Activated CD8-positive, alpha-beta memory T cell treated with anti-CD3 and anti-CD28 coated beads for 36 hours (primary cell): ENCODE data around the gene KLF12. TPM values are rescaled to one million over a fixed set of nuclear protein-coding genes. Genes with fewer than 3 reads are reported as not detected.

Experiments
- CTCF ChIA-PET: fragments of 350-600 bp; sonication (Branson Sonifier 250); formaldehyde crosslinking; loops from one replicate; lab custom pipeline; 2021; ENCODE audit warnings: antibody characterized with exemption; lab: Charles Lee
- POLR2A ChIA-PET: fragments of 350-600 bp; sonication (Branson Sonifier 250); formaldehyde crosslinking; loops from one replicate; lab custom pipeline; 2021; ENCODE audit warnings: antibody characterized with exemption; lab: Charles Lee
- total RNA-seq, 2 experiments: library from RNA; stranded (reverse); gene quantifications; one replicate each; pipeline ENCODE4 v1.2.3, GENCODE V29; 2021

Gene KLF12
- total RNA-seq, 2 experiments from 2014 or later, result 21.2 to 23.0 TPM

DNA sequence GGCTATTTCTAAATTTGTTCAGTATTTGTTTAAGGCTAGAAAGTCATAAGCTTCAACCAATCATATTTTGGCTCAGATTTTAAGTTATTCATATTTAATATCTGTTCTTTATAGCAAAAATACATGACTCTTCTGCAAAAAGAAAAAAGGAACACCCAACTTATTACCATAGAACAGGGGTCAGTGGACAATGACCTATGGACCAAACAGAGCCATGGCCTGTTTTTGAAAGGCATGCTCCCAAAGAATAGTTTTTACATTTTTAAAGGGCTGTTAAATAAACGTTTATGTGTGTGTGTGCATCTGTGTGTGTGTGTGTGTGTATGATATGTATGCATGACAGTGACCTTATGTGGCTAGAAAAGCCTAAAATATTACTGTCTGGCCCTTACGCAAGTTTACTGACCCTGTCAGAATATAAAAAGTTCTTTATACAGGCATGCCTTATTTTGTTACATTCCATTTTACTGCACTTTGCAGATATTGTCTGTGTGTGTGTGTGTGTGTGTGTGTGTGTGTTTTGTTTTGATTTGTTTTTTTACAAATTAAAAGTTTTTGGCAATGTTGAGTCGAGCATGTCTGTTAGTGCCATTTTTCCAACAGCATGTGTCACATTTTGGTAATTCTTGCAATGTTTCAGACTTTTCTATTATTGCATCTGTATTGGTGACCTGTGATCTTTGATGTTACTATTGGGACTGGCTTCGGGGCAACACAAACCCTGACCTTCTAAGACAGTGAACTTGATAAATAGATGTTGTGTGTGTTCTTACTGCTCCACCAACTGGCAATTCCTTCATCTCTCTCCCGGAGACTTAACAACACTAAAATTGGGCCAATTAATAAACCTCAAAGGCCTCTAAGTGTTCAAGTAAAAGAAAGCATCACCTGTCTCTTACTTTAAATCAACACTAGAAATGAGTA, 22.0 kb downstream of the KLF12 start:
- ChIA-PET CTCF (interaction anchor here (0.5 kb wide), 1 partner anchor 167 kb away, joined by 5 read pairs; no protein-coding TSS in a partner anchor), POLR2A (no interaction called here)

- ChIA-PET POLR2A (no interaction called here), CTCF (interaction anchor here (0.5 kb wide), 1 partner anchor 166 kb away, joined by 5 read pairs; no protein-coding TSS in a partner anchor)
Observed at GRCh38 chr13:74111399-74111798, 22.8 kb downstream of the KLF12 start.

GRCh38 chr13:74110053-74110452, 24.2 kb downstream of the KLF12 start:
- CTCF ChIA-PET, result no interaction called here

GRCh38 chr13:74107598-74107997, 26.6 kb downstream of the KLF12 start:
- ChIA-PET POLR2A (no interaction called here), CTCF (no interaction called here)

More at GRCh38 chr13:74110053-74110452, 24.2 kb downstream of the KLF12 start:
- POLR2A ChIA-PET, result interaction anchor here (0.6 kb wide), 1 partner anchor 52 kb away, joined by 6 read pairs; no protein-coding TSS in a partner anchor

- POLR2A ChIA-PET, result no interaction called here
- CTCF ChIA-PET, result no interaction called here
Observed at GRCh38 chr13:74105871-74106270, 28.3 kb downstream of the KLF12 start.

- POLR2A ChIA-PET, result no interaction called here
Observed at GRCh38 chr13:74104661-74105275, 29.4 kb downstream of the KLF12 start.

DNA sequence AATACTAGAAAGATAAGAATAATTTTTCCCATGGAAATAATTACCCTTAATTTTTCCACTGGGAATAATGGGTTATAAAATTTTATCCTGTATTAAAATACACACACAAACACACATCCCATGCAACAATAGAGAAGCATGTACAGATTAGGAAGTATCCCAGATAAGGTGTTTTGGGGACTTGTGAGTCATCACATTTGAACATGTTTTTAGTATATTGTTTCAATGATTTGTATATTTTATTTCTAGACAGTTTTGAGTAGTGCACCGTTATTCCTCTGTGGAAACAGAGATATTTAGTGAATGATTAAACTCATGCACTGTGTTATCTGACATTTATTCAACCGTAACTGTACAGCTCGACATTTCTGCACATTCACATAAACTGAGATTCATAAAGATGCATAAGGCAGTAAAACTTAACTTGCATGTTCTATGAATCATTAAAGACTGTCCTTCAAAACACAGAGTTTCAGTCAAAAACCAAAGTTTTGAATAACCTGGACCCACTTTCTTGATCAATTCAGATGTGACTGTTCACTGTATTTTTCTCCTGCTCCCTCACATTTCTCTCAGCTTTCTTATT, 30.1 kb downstream of the KLF12 start:
- CTCF ChIA-PET, result no interaction called here
- POLR2A ChIA-PET, result no interaction called here

More at GRCh38 chr13:74104661-74105275, 29.4 kb downstream of the KLF12 start:
- CTCF ChIA-PET, result no interaction called here

DNA sequence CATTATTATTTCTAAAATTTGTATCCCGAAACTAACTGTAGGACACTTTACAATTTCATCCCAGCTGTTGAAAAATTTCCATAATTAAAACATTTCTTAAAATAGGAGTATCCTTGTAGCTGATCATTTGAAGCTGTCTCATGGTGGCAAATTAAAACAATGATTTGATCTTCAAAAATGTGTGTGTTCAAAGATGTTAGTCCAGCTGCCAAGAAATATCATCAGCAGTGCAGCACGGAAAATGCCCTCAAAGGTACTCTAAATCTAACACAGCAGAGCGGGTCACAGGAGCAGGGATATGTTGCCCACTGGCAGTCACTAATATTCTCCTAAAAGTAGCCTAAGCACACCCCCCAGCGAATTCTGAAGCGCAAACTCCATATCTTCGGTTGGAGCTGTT, 31.0 kb downstream of the KLF12 start:
- POLR2A ChIA-PET, result no interaction called here
- CTCF ChIA-PET, result no interaction called here

DNA sequence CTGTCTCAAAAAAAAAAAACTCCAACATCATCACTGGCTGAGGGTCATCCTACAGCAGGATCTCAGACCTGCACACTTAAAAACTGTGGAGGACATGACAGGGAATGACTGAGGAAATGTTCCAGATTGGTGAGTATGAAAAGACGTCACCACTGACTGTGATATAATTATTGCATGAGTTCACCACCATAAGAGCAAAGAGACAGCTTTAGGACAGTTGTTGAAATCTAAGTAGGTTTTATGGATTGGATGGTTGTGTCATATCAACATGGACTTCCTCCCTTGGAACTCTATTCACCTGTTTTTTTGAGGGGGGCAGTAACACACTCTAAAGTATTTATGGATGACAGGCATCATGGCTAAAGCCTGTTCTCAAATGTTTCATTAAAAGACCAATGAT, 31.5 kb downstream of the KLF12 start:
- CTCF ChIA-PET, result interaction anchor here (1.3 kb wide), 1 partner anchor 18 kb away, joined by 3 read pairs; no protein-coding TSS in a partner anchor
- POLR2A ChIA-PET, result no interaction called here

GRCh38 chr13:74101436-74101835, 32.8 kb downstream of the KLF12 start:
- ChIA-PET CTCF (interaction anchor here (1.3 kb wide), 1 partner anchor 17 kb away, joined by 3 read pairs; no protein-coding TSS in a partner anchor), POLR2A (no interaction called here)

- ChIA-PET POLR2A (no interaction called here), CTCF (no interaction called here)
Observed at GRCh38 chr13:74098077-74098476, 36.1 kb downstream of the KLF12 start.

GRCh38 chr13:74097116-74097515, 37.1 kb downstream of the KLF12 start:
- CTCF ChIA-PET, result interaction anchor here (1.0 kb wide), 1 partner anchor 57 kb away, joined by 3 read pairs; no protein-coding TSS in a partner anchor
- POLR2A ChIA-PET, result no interaction called here

DNA sequence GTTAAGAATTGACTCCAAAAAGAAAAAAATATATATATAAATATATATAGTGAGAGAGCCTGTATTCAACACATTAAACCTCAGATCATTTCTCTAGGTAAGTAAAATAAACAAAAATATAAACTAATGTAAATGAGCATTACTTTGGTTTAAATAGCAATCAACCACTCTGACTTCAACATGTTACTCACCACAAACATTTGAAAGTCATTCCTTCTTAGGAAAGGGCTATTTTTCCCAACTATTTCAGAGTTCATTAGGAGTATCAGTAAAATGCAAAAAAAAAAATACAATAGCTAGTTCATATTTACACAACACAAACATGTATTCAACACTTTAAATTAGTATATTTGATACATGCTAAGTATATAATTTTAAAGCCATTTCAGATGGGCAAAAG, 40.5 kb downstream of the KLF12 start:
- CTCF ChIA-PET, result no interaction called here
- POLR2A ChIA-PET, result interaction anchor here (0.7 kb wide), 1 partner anchor 37 kb away, joined by 3 read pairs; no protein-coding TSS in a partner anchor

DNA sequence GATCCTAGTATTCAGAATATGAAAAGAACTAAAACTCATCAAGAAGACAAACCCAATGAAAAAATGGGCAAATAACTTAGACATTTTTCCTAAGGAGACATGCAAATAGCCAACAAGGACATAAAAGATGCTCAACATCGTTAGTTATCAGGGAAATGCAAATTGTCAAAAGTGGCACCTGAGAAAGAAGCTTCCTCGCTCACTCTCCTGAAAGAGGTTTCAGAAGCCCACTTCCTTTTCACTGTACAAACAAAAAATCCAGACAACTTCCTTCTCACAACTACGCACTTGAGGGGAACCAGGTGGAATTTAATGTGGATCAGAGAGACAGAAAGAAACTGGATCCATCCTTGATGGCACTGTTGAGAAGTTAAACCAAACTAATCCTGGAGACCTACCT, 41.5 kb downstream of the KLF12 start:
- CTCF ChIA-PET, result no interaction called here
- POLR2A ChIA-PET, result no interaction called here

GRCh38 chr13:74090869-74091605, 43.2 kb downstream of the KLF12 start:
- ChIA-PET POLR2A (interaction anchor here (0.6 to 1.0 kb wide), 3 partner anchors 146 to 197 kb away, joined by 3 to 4 read pairs (median 3); no protein-coding TSS in a partner anchor), CTCF (interaction anchor here (1.0 kb wide), 1 partner anchor 25 kb away, joined by 3 read pairs; no protein-coding TSS in a partner anchor)

DNA sequence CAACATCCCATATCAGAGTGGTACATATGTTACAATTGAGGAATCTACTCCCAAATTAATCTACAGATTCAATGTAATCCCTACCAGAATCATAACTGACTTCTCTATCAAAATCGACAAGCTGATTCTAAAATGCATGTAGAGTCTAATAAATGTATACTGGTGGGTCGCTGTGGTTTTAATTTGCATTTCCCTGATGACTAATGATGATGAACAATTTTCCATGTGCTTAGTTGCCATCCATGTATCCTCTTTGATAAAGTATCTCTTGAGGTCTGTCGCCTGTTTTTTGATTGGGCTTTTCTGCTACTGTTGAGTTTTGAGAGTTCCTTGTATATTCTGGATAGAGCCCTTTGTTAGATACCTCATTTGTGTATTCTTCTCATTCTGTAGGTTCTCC, 43.8 kb downstream of the KLF12 start:
- ChIA-PET POLR2A (interaction anchor here (1.0 kb wide), 1 partner anchor 146 kb away, joined by 4 read pairs; no protein-coding TSS in a partner anchor), CTCF (interaction anchor here (1.0 kb wide), 1 partner anchor 24 kb away, joined by 3 read pairs; no protein-coding TSS in a partner anchor)

DNA sequence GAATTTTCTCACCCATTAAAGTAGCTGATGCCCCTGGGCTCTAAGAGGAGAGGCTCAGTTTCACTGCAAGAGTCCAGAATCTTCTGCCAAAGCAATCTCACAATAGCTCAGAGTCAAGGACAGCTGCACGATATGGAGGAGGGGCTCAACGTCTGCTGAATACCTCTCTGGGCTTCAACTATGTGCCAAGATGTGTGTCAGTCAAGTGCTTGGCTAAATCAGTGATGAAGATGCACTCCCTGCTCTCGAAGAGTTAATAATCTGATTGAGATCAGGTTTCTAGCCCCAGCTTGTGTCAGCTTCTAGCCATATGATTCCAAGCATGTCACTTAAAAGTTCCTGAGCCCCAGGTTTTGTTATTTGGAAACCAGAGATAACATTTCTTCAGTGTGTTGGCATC, 46.8 kb downstream of the KLF12 start:
- CTCF ChIA-PET, result interaction anchor here (0.7 to 0.9 kb wide), 2 partner anchors 17 to 362 kb away, joined by 3 read pairs; no protein-coding TSS in a partner anchor
- POLR2A ChIA-PET, result no interaction called here
